ENCODE results near the gene DNAH1.

GRCh38 chr3:52277071-52277964 is 38.8 kb upstream of the DNAH1 start:
- TF ChIP-seq POLR2AphosphoS5 (IDR thresholded peaks at IDR 0.05) (peak; percentile 27 to 80 (median 71)), CTCF (IDR thresholded peaks at IDR 0.05) (no peak), EP300 (IDR thresholded peaks at IDR 0.05) (no peak), POLR2A (IDR thresholded peaks at IDR 0.05) (peak in 1 of 2 donors; percentile 43)
